OCI-LY1 (cell line): Measurements from ENCODE around the gene ARFGEF2.

Source experiments
- H2AFZ ChIP-seq: fragments of 200-600 bp; sonication (generic), shearing (Covaris generic); 2 replicates; pipeline ENCODE4 v1.6.0; 2014; ENCODE audit warnings: antibody characterized with exemption, mild to moderate bottlenecking, low read length
- H3F3A ChIP-seq: fragments of 200-600 bp; sonication (generic), shearing (Covaris generic); 2 replicates; pipeline ENCODE4 v1.6.0; 2014; ENCODE audit warnings: mild to moderate bottlenecking, antibody characterized with exemption, low read length, moderate library complexity; ENCODE audit not compliant: insufficient read depth
- H3K27ac ChIP-seq: fragments of 200-600 bp; sonication (generic); 2 replicates; pipeline ENCODE4 v1.5.1; 2014; ENCODE audit warnings: low read length, mixed run types, mild to moderate bottlenecking, low read depth; ENCODE audit not compliant: poor library complexity, severe bottlenecking
- H3K27me3 ChIP-seq: fragments of 200-600 bp; sonication (generic); 2 replicates; pipeline ENCODE4 v1.6.0; 2014; ENCODE audit warnings: antibody characterized with exemption, mild to moderate bottlenecking, low read length, moderate library complexity; ENCODE audit not compliant: insufficient read depth
- H3K36me3 ChIP-seq: fragments of 200-600 bp; sonication (generic); 2 replicates; pipeline ENCODE4 v1.6.1; 2014; ENCODE audit warnings: mild to moderate bottlenecking, antibody characterized with exemption, low read length, moderate library complexity, mixed read lengths; ENCODE audit not compliant: insufficient read depth
- H3K4me1 ChIP-seq: fragments of 200-600 bp; sonication (generic); 2 replicates; pipeline ENCODE4 v1.5.1; 2014; ENCODE audit warnings: mild to moderate bottlenecking, low read length, moderate library complexity; ENCODE audit not compliant: insufficient read depth, severe bottlenecking
- H3K4me2 ChIP-seq: fragments of 200-600 bp; sonication (generic), shearing (Covaris generic); 2 replicates; pipeline ENCODE4 v1.6.1; 2014; ENCODE audit warnings: low read length
- H3K4me3 ChIP-seq: fragments of 200-600 bp; sonication (generic); 2 replicates; pipeline ENCODE4 v1.5.1; 2014; ENCODE audit warnings: low read length, low read depth, mild to moderate bottlenecking, mixed read lengths; ENCODE audit not compliant: poor library complexity, severe bottlenecking
- H3K79me2 ChIP-seq: fragments of 200-600 bp; shearing (Covaris generic); 2 replicates; pipeline ENCODE4 v1.6.1; 2016; ENCODE audit warnings: mixed run types, low read length, mixed read lengths; ENCODE audit not compliant: insufficient read depth
- H3K9ac ChIP-seq: fragments of 200-600 bp; sonication (generic), shearing (Covaris generic); 2 replicates; pipeline ENCODE4 v1.6.1; 2014; ENCODE audit warnings: mild to moderate bottlenecking, low read length, mixed read lengths
- H3K9me2 ChIP-seq: fragments of 200-600 bp; sonication (generic), shearing (Covaris generic); 2 replicates; pipeline ENCODE4 v1.6.1; 2014; ENCODE audit warnings: low read depth, mild to moderate bottlenecking, low read length, mixed read lengths
- H3K9me3 ChIP-seq: fragments of 200-600 bp; shearing (Covaris generic); 2 replicates; pipeline ENCODE4 v1.6.1; 2014; ENCODE audit warnings: low read length, mixed read lengths
- H4K20me1 ChIP-seq: fragments of 200-600 bp; sonication (generic), shearing (Covaris generic); 2 replicates; pipeline ENCODE4 v1.6.0; 2016; ENCODE audit warnings: mild to moderate bottlenecking, low read length; ENCODE audit not compliant: insufficient read depth
- EZH2 ChIP-seq: fragments of 200-600 bp; sonication (generic), shearing (Covaris generic); IDR thresholded peaks from 2 replicates; pipeline ENCODE4 v1.8.0; 2017; ENCODE audit warnings: borderline replicate concordance, mixed run types, mild to moderate bottlenecking, antibody characterized with exemption, low read length, moderate library complexity, mixed read lengths
- TF ChIP-seq, protein P1 (sequence below): fragments of 200-600 bp; sonication (generic), shearing (Covaris generic); IDR thresholded peaks from 2 replicates; pipeline ENCODE4 v1.5.1; 2017; ENCODE audit warnings: mild to moderate bottlenecking, antibody characterized with exemption, low read length, moderate library complexity, mixed read lengths

The ARFGEF2 gene

DNA sequence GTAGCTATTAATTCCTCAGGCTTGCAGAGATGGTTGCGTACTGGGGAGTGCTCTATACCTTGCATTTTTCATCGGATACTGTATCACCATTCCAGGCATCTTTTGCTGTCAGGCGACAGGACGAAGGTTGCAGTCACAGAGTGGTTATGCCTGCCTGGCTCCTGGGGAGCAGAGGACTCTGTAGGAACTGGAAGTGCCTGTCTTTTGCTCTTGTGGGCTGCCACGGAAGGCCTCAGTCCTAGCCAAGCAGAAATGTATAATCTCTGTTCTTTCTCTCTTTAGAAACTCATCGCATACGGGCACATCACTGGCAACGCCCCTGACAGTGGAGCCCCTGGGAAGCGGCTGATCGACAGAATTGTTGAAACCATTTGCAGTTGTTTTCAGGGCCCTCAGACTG is 29.5 kb downstream of the ARFGEF2 start:
- no peak overlapping the region for H3K27ac ChIP-seq
- no peaks in the 10 kb centered on the region for H3K27me3 ChIP-seq
- no peaks in the 10 kb centered on the region for H3K79me2 ChIP-seq
- no peaks in the 10 kb centered on the region for H4K20me1 ChIP-seq
- H2AFZ ChIP-seq = no peak overlapping the region
- H3K4me1 ChIP-seq = no peaks in the 10 kb centered on the region
- no peak overlapping the region for H3K9ac ChIP-seq
- H3K4me3 ChIP-seq = no peak overlapping the region
- peaks cover 62% of the 10 kb centered on the region for H3K36me3 ChIP-seq
- no peak overlapping the region for H3K4me2 ChIP-seq
- no peak for TF ChIP-seq EZH2
- TF ChIP-seq, protein P1, sequence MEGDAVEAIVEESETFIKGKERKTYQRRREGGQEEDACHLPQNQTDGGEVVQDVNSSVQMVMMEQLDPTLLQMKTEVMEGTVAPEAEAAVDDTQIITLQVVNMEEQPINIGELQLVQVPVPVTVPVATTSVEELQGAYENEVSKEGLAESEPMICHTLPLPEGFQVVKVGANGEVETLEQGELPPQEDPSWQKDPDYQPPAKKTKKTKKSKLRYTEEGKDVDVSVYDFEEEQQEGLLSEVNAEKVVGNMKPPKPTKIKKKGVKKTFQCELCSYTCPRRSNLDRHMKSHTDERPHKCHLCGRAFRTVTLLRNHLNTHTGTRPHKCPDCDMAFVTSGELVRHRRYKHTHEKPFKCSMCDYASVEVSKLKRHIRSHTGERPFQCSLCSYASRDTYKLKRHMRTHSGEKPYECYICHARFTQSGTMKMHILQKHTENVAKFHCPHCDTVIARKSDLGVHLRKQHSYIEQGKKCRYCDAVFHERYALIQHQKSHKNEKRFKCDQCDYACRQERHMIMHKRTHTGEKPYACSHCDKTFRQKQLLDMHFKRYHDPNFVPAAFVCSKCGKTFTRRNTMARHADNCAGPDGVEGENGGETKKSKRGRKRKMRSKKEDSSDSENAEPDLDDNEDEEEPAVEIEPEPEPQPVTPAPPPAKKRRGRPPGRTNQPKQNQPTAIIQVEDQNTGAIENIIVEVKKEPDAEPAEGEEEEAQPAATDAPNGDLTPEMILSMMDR = no peak
- H3F3A ChIP-seq = no peaks in the 10 kb centered on the region
- H3K9me2 ChIP-seq = no peaks in the 10 kb centered on the region
- no peaks in the 10 kb centered on the region for H3K9me3 ChIP-seq

DNA sequence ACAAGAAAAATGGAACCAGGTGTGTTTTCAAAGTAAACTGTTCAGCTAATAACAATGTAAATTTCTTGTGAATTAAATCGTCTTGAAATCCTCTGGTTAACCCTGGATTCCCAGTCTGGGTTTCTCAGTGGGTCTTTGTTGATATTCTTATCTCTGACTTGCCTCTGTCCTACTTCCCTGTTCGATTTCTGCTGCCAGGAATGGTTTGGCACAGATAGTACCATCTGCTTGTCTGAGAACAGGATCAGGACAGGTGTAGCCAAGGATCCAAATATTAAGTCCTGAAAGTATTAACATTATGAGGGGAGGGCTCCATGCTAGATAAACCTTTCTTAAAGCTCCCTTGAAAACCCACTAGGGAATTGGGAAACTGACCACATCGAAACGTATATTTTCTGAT is 30.1 kb downstream of the ARFGEF2 start:
- Histone ChIP-seq H3K4me1 (no peaks in the 10 kb centered on the region), H3K27me3 (no peaks in the 10 kb centered on the region), H2AFZ (no peak overlapping the region), H3K4me3 (no peak overlapping the region), H3K36me3 (peaks cover 68% of the 10 kb centered on the region), H3K79me2 (no peaks in the 10 kb centered on the region), H4K20me1 (no peaks in the 10 kb centered on the region), H3F3A (no peaks in the 10 kb centered on the region), H3K4me2 (no peak overlapping the region), H3K27ac (no peak overlapping the region), H3K9ac (no peak overlapping the region), H3K9me2 (no peaks in the 10 kb centered on the region), H3K9me3 (no peaks in the 10 kb centered on the region)
- TF ChIP-seq, protein P1 = no peak
- TF ChIP-seq EZH2 = no peak

DNA sequence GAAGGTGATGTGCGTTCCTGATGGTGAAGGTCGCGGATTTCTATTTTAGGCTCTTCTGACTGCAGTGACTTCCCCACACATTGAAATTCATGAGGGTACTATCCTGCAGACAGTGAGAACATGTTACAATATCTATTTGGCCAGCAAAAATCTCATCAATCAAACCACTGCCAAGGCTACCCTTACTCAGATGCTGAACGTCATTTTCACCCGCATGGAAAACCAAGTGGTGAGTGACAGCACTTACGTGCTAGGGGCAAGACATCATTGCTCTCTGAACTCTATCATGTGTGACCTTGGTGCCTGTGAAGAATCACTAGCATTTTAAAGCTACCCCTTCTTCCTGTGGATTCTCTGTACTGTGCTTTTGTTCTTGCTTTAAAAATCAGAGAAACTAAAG is 31.1 kb downstream of the ARFGEF2 start:
- Histone ChIP-seq H3K9me3 (no peaks in the 10 kb centered on the region), H2AFZ (no peak overlapping the region), H3K27ac (no peak overlapping the region), H3K9me2 (no peaks in the 10 kb centered on the region), H3K9ac (no peak overlapping the region), H3K4me2 (no peak overlapping the region), H3K27me3 (no peaks in the 10 kb centered on the region), H3K79me2 (no peaks in the 10 kb centered on the region), H3F3A (no peaks in the 10 kb centered on the region), H4K20me1 (no peaks in the 10 kb centered on the region), H3K4me1 (no peaks in the 10 kb centered on the region), H3K36me3 (peaks cover 78% of the 10 kb centered on the region), H3K4me3 (no peak overlapping the region)
- TF ChIP-seq EZH2 = no peak
- TF ChIP-seq, protein P1 = no peak
